HG03103 (cell line): Measurements from ENCODE around the gene TPD52L1.
"Not testable (repeated sequence)": the region's sequence is repeated elsewhere in the genome, so short reads cannot be mapped to it uniquely, and the experiment has no call there.

Experiments
- ATAC-seq: cut with Tn5 transposase; IDR thresholded peaks from one replicate; pipeline ENCODE4 v1.9.1; 2021; ENCODE audit warnings: low read depth; ENCODE audit not compliant: unreplicated experiment

The TPD52L1 gene

GRCh38 chr6:125140808-125141207 lies 12.8 kb upstream of the TPD52L1 start:
- no peak for ATAC-seq

GRCh38 chr6:125142618-125143017 lies 11.0 kb upstream of the TPD52L1 start:
- ATAC-seq: no peak

- no peak for ATAC-seq
These were observed 8.8 kb upstream of the TPD52L1 start for GRCh38 chr6:125144822-125145221.

GRCh38 chr6:125149256-125150144 lies 4.1 kb upstream of the TPD52L1 start:
- ATAC-seq: no peak

- no peak for ATAC-seq
These were observed 1.9 kb upstream of the TPD52L1 start for GRCh38 chr6:125151700-125152099.

DNA sequence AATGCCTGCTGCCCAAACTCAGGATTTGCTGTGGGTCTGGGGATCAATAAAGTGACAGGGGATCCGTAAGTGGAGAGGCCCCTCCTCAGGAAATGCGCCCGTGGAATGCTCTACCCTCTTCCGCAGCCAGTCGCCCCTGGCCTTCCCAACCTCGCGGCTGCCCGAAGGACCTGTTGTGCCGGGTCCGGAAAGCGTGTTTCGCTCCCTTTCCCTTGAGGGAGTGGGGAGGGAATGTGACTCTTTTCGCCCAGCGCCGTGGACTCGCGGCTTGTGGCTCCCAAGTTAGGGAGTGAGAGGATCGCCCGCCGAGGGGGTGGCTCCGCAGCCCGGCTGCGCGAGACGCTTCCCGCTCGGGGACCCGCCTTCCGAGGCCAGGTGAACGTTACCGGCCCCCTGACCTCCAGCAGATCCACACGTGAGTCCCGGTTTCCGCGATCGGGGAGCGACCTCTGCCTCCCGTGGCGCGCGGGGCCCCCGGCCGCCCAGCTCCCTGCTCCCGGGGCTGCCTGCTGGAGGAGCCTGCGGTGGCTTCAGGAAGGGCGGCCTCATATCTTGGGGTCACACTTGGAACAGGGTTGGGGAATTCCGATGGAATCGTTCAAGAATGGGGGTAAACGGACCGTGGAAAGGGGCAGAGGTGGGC lies 666 bp downstream of the TPD52L1 start:
- ATAC-seq: no peak

DNA sequence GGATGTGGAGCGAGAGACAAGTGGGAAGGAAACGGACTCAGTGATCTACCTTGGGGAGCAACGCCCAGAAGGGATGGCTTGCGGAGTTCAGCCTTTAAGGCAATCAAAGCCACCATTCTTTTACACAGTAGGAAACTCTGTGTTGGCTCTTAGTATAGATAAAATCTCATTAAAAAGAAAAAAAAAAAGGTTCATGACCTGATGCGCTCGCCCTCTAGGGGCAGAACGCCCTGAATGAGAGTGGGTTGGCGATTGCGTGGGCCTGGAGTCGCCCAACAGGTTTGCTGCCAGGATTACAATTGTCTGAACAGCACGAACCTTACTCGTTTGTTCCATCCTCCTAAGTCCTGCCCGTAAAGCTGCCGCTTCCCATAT lies 1.2 kb downstream of the TPD52L1 start:
- ATAC-seq: no peak

- ATAC-seq: no peak
These were observed 1.8 kb downstream of the TPD52L1 start for GRCh38 chr6:125155344-125155743.

DNA sequence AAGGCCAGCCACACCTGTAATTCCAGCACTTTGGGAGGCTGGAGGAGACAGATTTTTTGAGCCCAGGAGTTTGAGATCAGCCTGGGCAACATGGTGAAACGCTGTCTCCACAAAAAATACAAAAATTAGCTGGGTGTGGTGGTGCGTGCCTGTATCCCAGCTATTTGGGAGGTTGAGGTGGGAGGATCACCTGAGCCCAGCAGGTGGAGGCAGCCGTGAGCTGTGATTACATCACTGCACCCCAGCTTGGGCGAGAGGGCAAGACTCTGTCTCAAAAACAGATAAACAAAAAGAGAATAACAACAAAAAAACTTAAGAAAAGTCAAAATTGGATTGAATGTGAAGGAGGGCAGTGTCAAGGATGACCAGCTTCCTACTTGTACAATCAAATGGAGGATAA lies 2.9 kb downstream of the TPD52L1 start:
- no peak for ATAC-seq

- ATAC-seq: no peak
These were observed 3.7 kb downstream of the TPD52L1 start for GRCh38 chr6:125157280-125157679.

GRCh38 chr6:125157725-125158124 lies 4.2 kb downstream of the TPD52L1 start:
- ATAC-seq: no peak

GRCh38 chr6:125163339-125163738 lies 9.8 kb downstream of the TPD52L1 start:
- ATAC-seq: not testable (repeated sequence)

DNA sequence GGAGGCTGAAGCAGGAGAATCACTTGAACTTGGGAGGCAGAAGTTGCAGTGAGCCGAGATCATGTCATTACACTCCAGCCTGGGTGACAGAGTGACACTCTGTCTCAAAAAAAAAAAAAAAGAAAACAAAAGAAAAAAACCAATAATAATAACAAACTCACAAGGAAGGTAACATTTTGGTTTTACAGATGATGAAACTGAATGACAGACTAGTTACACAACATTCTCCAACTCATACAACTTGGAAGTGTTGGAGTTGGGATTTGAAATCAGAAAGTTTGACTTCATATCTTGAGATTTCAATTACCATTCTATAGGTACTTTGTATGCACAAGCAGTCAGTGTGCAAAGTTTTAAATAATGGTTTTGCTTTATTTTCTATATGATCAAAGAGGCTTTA lies 10.2 kb downstream of the TPD52L1 start:
- no peak for ATAC-seq

- no peak for ATAC-seq
These were observed 11.1 kb downstream of the TPD52L1 start for GRCh38 chr6:125164696-125165095.

DNA sequence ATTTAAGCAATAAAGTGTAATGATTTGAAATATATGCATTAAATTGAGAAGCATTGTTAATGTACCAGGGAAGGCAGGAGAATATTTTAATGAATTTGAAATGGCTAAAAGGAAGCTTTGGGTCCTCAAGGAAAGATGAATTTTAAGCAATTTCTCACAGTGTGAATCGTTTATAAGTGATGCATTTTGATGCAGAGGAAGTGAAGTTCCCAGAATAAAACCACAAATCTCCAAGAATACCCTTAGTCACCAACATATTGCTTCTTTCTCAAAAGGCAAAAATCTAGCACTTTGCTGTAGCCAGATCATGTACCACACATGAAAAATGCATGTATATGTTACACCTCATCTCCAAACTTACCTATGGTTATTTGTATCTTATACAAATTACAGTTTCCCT lies 11.7 kb downstream of the TPD52L1 start:
- ATAC-seq: no peak

- no peak for ATAC-seq
These were observed 12.2 kb downstream of the TPD52L1 start for GRCh38 chr6:125165776-125166175.

DNA sequence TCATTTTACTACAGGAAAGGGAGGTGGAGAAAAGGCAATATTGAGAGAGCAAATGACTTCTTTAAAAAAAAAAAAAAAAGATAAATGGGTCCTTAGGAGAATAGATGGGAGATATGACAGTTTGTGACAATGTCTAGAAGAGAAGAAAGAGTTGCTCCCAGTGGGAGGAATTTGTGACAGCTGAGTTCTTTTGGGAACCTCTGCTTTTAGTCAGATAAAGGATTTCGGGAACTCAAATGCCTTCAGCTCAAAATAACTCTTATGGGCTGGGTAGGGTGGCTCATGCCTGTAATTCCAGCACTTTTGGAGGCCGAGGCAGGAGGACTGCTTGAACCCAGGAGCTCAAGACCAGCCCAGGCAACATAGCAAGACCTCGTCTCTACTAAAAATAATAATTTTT lies 13.1 kb downstream of the TPD52L1 start:
- ATAC-seq: no peak

DNA sequence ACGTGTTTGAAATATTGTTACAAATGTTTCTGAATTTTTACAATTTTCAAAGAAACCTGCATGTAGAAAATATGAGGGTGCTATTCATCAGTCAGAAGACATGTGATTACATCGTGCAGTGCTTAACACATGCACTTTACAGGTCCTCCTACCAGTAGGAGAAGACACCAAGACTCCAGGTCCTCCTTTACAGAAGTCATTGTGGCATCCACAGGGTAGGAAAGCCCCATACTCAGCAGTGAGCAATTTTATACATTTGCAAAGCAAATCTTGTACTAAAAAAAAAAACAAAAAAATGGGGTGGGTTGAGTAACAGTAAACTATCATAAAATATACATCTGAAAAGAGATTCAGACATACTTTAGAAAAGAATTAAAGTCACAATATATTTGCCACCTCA lies 14.0 kb downstream of the TPD52L1 start:
- no peak for ATAC-seq

DNA sequence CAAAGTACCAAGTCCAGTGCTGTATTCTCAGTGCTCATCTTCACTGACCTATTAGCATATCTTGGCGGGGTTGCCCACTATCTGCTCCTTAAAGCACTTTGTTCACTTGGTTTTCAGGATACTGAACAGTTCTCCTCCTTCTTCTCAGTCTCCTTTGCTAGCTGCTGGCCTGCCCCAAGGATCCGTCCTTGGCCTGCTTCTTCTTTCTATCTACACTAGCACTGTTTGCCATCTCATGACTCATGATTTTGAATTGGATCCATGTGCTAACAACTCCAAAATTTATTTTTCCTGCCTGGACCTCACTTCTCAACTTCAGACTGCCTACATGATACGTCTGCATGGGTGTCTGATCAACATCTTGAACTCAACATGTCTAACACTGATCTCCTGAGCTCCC lies 15.5 kb downstream of the TPD52L1 start:
- ATAC-seq: no peak

DNA sequence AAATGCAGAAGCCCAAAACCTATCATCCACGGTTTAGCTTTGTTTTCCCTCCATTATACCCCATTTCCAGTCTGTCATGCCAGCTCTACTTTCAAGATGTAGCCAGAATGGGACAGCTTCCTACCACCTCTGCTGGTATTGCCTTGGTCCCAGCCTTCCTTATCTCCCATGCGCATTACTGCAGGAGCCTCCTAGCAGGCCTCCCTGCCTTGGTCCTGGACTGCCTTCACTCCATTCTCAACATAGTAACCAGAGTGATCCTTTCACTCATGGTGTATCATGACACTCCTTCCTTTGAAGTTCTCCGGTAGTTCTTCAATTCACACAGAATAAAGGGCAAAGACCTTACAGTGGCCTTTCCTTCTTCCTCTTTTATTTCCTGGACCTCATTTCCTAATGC lies 15.9 kb downstream of the TPD52L1 start:
- ATAC-seq: no peak

DNA sequence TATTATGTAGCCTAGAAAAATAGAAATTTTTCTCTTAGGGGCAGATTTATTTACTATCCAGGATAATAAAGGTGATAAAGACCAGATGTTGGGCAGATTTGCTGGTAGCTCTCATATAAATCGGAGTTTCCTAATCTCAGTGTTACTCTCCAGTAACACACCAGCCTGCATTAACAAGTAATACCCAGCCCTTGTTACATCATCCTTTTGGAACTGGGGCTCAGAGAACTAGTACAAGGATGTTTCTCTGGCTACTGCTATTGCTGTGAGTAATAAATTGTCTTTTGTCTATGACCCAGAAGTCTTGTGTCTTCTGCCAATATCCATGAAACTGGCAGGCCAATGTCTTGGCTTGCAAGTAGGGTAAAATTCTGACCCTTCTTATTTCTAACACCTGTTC lies 16.8 kb downstream of the TPD52L1 start:
- ATAC-seq: no peak
